ENCODE results near the gene RXFP2.

The RXFP2 gene

DNA sequence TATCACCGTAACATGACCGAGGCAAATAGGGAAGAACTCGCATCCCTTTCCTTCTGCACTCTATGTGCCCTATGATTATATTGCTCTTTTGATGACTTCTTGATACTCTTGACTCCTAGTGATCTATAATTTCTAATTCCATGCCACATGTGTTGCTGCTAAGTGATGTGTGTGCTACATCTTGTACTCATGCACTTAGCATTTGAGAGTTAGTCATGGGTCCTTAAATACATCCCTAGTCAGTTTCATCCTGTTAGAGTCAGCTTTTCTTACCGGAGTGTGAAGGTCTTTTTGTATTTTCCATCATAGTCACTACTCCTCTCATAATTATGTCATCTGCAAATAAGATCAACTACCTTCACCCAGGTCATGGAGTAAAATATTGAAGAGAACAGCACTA, 30.2 kb downstream of the RXFP2 start:
- TF ChIP-seq, protein P1, sequence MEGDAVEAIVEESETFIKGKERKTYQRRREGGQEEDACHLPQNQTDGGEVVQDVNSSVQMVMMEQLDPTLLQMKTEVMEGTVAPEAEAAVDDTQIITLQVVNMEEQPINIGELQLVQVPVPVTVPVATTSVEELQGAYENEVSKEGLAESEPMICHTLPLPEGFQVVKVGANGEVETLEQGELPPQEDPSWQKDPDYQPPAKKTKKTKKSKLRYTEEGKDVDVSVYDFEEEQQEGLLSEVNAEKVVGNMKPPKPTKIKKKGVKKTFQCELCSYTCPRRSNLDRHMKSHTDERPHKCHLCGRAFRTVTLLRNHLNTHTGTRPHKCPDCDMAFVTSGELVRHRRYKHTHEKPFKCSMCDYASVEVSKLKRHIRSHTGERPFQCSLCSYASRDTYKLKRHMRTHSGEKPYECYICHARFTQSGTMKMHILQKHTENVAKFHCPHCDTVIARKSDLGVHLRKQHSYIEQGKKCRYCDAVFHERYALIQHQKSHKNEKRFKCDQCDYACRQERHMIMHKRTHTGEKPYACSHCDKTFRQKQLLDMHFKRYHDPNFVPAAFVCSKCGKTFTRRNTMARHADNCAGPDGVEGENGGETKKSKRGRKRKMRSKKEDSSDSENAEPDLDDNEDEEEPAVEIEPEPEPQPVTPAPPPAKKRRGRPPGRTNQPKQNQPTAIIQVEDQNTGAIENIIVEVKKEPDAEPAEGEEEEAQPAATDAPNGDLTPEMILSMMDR (IDR thresholded peaks at IDR 0.05; ENCODE audit: low read depth, low read length) = no peak
- TF ChIP-seq EZH2phosphoT487 (IDR thresholded peaks at IDR 0.05; ENCODE audit: low read depth) = no peak
- Histone ChIP-seq H3K9ac (ENCODE audit: low read length) (no peak overlapping the region), H3K4me1 (ENCODE audit: low read length) (no peaks in the 10 kb centered on the region), H3K9me3 (ENCODE audit: insufficient read depth, low read length) (no peaks in the 10 kb centered on the region), H3K4me2 (ENCODE audit: low read length) (no peak overlapping the region), H3K36me3 (replicated peaks; ENCODE audit: low read depth, low read length) (peaks cover 10% of the 10 kb centered on the region), H3K79me2 (ENCODE audit: low read length) (no peaks in the 10 kb centered on the region), H3K27me3 (ENCODE audit: low read depth, low read length) (no peaks in the 10 kb centered on the region), H2AFZ (ENCODE audit: low read depth, low read length) (no peak overlapping the region), H3K27ac (ENCODE audit: low read length) (no peak overlapping the region), H4K20me1 (ENCODE audit: insufficient read depth, low read length) (no peaks in the 10 kb centered on the region), H3K4me3 (ENCODE audit: low read length) (no peak overlapping the region)

DNA sequence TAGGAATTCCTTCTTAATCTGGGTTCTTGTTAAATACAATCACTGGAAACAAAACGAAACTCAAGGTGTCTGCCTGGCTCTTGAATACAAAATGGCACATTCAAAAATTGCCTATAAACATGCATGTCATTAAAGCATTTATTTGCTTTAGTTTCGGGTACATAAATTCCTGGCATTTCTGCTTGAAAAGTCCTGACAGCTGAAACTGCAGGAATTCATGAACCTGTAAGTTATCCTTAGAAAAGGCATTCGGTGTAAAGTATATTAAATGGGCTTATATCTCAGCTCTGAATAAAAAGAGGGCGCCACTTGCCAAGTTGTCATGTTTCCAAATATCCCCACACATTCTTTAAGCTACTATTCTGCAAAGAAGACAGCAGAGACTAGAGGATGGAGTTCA, 32.9 kb downstream of the RXFP2 start:
- H3K27me3 ChIP-seq (ENCODE audit: low read depth, low read length) = no peaks in the 10 kb centered on the region
- no peaks in the 10 kb centered on the region for H3K79me2 ChIP-seq (ENCODE audit: low read length)
- no peak for TF ChIP-seq EZH2phosphoT487 (IDR thresholded peaks at IDR 0.05; ENCODE audit: low read depth)
- TF ChIP-seq, protein P1 (IDR thresholded peaks at IDR 0.05; ENCODE audit: low read depth, low read length) = no peak
- H3K9ac ChIP-seq (ENCODE audit: low read length) = no peak overlapping the region
- H3K4me2 ChIP-seq (ENCODE audit: low read length) = no peak overlapping the region
- no peaks in the 10 kb centered on the region for H3K4me1 ChIP-seq (ENCODE audit: low read length)
- H3K27ac ChIP-seq (ENCODE audit: low read length) = no peak overlapping the region
- H2AFZ ChIP-seq (ENCODE audit: low read depth, low read length) = no peak overlapping the region
- no peak overlapping the region for H3K4me3 ChIP-seq (ENCODE audit: low read length)
- H3K36me3 ChIP-seq (replicated peaks; ENCODE audit: low read depth, low read length) = peaks cover 2% of the 10 kb centered on the region
- no peaks in the 10 kb centered on the region for H3K9me3 ChIP-seq (ENCODE audit: insufficient read depth, low read length)
- H4K20me1 ChIP-seq (ENCODE audit: insufficient read depth, low read length) = no peaks in the 10 kb centered on the region

DNA sequence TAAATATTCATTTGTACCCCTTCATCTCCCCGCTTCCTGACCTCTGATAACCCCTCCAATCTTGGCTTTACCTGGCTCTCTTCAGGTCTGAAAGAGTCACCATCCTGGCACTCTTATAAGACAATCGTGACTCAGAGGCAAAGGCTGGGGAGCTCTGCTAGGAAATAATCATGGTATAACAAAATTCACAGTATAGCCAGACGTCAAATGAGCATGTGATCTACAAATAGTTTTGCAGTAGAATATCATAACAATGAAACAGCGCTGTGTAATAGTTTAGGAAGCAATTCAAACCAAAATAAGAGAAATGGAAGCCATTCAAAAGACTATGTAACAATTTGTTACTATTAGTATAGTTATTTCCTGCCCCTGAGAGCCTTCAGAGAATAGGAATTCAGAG, 34.2 kb downstream of the RXFP2 start:
- no peaks in the 10 kb centered on the region for H3K9me3 ChIP-seq (ENCODE audit: insufficient read depth, low read length)
- no peaks in the 10 kb centered on the region for H3K4me1 ChIP-seq (ENCODE audit: low read length)
- no peaks in the 10 kb centered on the region for H4K20me1 ChIP-seq (ENCODE audit: insufficient read depth, low read length)
- H3K4me3 ChIP-seq (ENCODE audit: low read length) = no peak overlapping the region
- no peak overlapping the region for H3K27ac ChIP-seq (ENCODE audit: low read length)
- TF ChIP-seq, protein P1 (IDR thresholded peaks at IDR 0.05; ENCODE audit: low read depth, low read length) = no peak
- no peak for TF ChIP-seq EZH2phosphoT487 (IDR thresholded peaks at IDR 0.05; ENCODE audit: low read depth)
- H3K4me2 ChIP-seq (ENCODE audit: low read length) = no peak overlapping the region
- H3K36me3 ChIP-seq (replicated peaks; ENCODE audit: low read depth, low read length) = peaks cover 2% of the 10 kb centered on the region
- H3K27me3 ChIP-seq (ENCODE audit: low read depth, low read length) = no peaks in the 10 kb centered on the region
- H3K79me2 ChIP-seq (ENCODE audit: low read length) = no peaks in the 10 kb centered on the region
- no peak overlapping the region for H2AFZ ChIP-seq (ENCODE audit: low read depth, low read length)
- H3K9ac ChIP-seq (ENCODE audit: low read length) = no peak overlapping the region

DNA sequence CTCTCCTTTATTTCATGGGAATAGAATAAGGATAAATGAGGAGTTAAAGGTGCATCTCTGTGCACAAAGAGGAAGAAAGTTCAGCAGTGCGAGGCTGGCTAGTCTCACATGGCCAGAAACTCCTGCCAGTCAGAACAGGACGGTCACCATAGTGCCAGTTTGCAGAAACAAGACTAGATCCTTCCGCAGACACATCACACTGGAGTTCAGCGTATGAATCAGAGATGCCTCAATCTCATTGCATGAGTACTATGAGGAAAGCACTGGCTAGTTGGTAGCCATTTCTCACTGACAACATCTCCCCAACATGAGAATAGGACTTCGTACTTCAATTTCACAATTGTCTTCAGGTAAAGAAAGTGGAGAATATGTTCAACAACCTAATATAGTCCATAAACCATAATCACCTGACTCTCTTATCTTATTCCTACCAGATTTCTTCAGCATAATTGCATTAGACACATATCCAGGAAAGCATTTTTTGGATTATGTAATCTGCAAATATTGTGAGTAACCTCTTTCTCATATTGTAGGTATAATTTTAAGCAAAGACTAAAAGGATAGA, 34.9 kb downstream of the RXFP2 start:
- Histone ChIP-seq H2AFZ (ENCODE audit: low read depth, low read length) (no peak overlapping the region), H3K27ac (ENCODE audit: low read length) (no peak overlapping the region), H3K9me3 (ENCODE audit: insufficient read depth, low read length) (no peaks in the 10 kb centered on the region), H3K4me3 (ENCODE audit: low read length) (no peak overlapping the region), H3K36me3 (replicated peaks; ENCODE audit: low read depth, low read length) (peaks cover 2% of the 10 kb centered on the region), H3K27me3 (ENCODE audit: low read depth, low read length) (no peaks in the 10 kb centered on the region), H4K20me1 (ENCODE audit: insufficient read depth, low read length) (no peaks in the 10 kb centered on the region), H3K79me2 (ENCODE audit: low read length) (no peaks in the 10 kb centered on the region), H3K4me1 (ENCODE audit: low read length) (no peaks in the 10 kb centered on the region), H3K9ac (ENCODE audit: low read length) (no peak overlapping the region), H3K4me2 (ENCODE audit: low read length) (no peak overlapping the region)
- TF ChIP-seq EZH2phosphoT487 (IDR thresholded peaks at IDR 0.05; ENCODE audit: low read depth) = no peak

Measured in OCI-LY3 (cell line).